GM21619 (cell line): Measurements from ENCODE around the gene CARD9.
"Not testable (repeated sequence)": the region's sequence is repeated elsewhere in the genome, so short reads cannot be mapped to it uniquely, and the experiment has no call there.

Experiments used
- ATAC-seq: cut with Tn5 transposase; IDR thresholded peaks from one replicate; pipeline ENCODE4 v1.9.1; 2021; ENCODE audit not compliant: unreplicated experiment

The CARD9 gene

GRCh38 chr9:136373300-136374182, at the start of gene CARD9:
CARD9 (minus strand) TSS chr9:136373669; CDS start chr9:136372078, 1,591 bp downstream.
- ATAC-seq, result no peak

- ATAC-seq, result no peak
Observed at GRCh38 chr9:136422876-136423275, 49.4 kb upstream of the CARD9 start.

GRCh38 chr9:136421791-136422190, 48.3 kb upstream of the CARD9 start:
- ATAC-seq, result no peak

GRCh38 chr9:136419092-136419420, 45.6 kb upstream of the CARD9 start:
- ATAC-seq, result no peak

- ATAC-seq, result no peak
Observed at GRCh38 chr9:136418182-136419091, 45.0 kb upstream of the CARD9 start.

GRCh38 chr9:136416914-136417313, 43.4 kb upstream of the CARD9 start:
- ATAC-seq, result no peak

GRCh38 chr9:136416427-136416826, 43.0 kb upstream of the CARD9 start:
- ATAC-seq, result no peak

- no peak for ATAC-seq
Observed at GRCh38 chr9:136412962-136413361, 39.5 kb upstream of the CARD9 start.

GRCh38 chr9:136411378-136411777, 37.9 kb upstream of the CARD9 start:
- ATAC-seq, result no peak

GRCh38 chr9:136410500-136411287, 37.2 kb upstream of the CARD9 start, which contains the start of the genes ENTR1 and PMPCA:
ENTR1 (minus strand) TSS chr9:136410614; CDS start chr9:136410397, 217 bp downstream.
PMPCA (plus strand) TSS chr9:136410658; CDS start chr9:136410669, 11 bp downstream.
- peak; percentile 76 for ATAC-seq

GRCh38 chr9:136409557-136410455, 36.3 kb upstream of the CARD9 start:
- ATAC-seq, result peak; percentile 32

GRCh38 chr9:136407911-136408310, 34.4 kb upstream of the CARD9 start:
- ATAC-seq, result no peak

GRCh38 chr9:136407061-136407460, 33.6 kb upstream of the CARD9 start:
- ATAC-seq, result not testable (repeated sequence)

GRCh38 chr9:136405904-136406303, 32.4 kb upstream of the CARD9 start:
- not testable (repeated sequence) for ATAC-seq

GRCh38 chr9:136405481-136405880, 32.0 kb upstream of the CARD9 start:
- no peak for ATAC-seq

- no peak for ATAC-seq
Observed at GRCh38 chr9:136404801-136405136, 31.3 kb upstream of the CARD9 start.

- ATAC-seq, result no peak
Observed at GRCh38 chr9:136403915-136404800, 30.7 kb upstream of the CARD9 start.

GRCh38 chr9:136403538-136403914, 30.1 kb upstream of the CARD9 start:
- ATAC-seq, result peak; percentile 27

- no peak for ATAC-seq
Observed at GRCh38 chr9:136402067-136402466, 28.6 kb upstream of the CARD9 start.
